Glomerular visceral epithelial cell (primary cell): ENCODE measurements around the gene ORC6.

ENCODE experiments used
- DNase-seq: peaks from one replicate; pipeline ENCODE4 v3.0.0-alpha.2; 2016; ENCODE audit errors: extremely low spot score

Gene ORC6

DNA sequence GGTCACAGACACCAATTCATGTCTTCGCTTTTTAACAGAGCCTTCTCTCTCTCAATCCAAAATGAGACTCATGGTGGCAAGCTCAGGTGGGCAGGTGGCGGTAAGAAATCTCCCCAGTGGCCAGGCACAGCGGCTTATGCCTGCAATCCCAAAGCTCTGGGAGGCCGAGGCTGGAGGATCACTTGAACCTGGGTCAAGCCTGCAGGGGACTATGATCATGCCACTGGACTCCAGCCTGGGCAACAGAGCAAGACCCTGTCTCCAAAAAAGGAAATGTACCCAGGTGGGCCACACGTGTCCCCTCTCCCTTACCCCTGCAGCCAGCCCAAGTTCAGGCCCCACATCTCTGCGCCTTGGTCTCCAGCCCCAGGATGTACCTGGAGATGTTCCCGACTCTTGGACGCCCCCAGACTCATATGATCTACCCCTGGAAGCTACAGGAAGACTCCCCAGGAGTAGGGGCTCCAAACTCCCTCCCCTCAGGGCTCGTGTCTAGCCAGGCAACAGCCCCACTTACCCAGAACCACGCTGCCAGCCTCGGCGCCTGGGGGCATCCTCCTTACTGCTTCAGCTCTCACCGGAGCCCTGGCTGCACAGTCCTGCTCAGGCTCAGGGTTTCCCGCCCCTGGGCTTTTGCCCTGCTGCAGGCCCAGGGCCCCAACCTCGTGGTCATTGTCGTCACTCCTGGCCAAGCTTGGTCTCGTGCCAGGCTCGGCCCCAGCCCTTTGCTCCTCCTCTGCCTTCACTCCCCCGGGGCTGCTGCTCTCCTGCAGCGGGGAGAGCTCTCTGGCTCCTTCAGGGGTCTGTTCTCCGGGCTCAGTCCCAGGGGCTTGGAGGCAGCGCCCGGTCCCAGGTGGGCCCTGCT is 42.5 kb downstream of the ORC6 start:
- no peak for DNase-seq

- no peak for DNase-seq
Measured at GRCh38 chr16:46732561-46732960, 43.1 kb downstream of the ORC6 start.

DNA sequence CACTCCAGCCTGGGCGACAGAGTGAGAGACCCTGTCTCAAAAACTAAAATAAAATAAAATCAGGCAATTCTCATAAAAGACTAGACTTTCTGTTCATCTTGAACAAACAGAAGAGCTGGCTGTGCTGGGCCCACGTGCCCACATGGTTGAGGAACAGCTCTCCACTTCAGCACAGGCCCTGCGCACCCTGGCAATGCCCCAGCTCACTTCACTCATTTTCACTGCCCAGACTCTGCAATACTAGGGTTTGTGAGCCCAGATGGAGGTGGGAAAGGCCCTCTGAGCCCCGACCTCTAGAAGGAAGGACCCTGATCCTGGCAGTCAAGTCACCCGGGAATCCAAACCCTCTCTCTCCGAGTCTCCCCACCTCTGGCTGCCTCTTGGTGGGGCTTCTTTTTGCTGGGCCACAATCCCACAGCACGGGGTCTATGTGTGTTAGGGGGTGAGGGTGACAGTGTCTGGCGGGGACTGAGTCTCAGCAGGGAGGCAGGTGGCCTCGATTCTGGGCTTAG is 43.9 kb downstream of the ORC6 start:
- no peak for DNase-seq

DNA sequence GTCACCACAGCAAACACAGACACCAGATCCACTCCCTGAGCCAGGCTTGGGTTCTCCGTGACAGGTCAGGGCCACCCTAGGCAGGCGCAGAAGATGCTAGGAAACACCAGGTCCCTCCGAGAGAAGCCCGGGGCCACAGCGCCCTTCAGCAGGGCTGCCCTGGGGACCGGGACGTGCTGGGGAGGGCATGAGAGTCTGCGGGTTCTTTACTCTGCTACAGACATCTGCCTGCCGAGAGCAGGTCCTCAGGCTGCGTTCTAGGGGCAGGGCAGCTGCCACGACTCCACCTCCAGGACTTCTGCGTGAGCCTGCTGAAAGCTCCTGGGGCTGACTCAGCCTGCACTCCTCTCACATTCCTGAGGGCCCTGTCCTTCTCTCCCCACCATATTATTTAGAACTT is 47.2 kb downstream of the ORC6 start:
- no peak for DNase-seq

DNA sequence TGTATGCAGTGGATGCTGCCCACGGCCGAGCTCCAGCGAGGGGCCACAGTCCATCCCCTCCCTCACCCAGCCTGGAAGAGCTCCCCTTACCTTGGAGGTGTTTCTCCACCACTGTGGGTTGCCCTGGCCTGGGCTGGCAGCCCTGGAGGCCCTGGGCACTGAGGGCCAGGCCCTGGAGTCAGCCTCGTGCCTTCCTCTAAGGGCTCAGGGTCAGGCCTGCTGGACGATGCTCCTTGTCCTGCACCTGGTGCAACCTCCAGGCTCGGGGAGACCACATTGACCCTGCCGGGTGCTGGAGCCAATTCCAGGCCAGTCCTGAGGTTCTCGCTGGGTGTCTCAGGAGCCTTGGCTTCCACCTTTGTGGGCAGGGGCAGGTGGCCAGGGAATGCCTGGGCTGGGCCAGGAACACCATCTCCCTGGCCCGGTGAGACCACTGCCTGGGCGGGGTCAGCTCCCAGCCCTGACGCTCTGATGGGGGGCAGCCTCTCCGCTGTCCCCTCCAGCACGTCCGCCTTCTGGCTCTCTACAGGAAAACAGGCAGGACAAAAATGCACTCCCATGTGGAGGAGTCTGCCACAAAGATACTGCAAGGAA is 48.3 kb downstream of the ORC6 start:
- DNase-seq: no peak

- DNase-seq: no peak
Measured at GRCh38 chr16:46739934-46740333, 50.5 kb downstream of the ORC6 start.

DNA sequence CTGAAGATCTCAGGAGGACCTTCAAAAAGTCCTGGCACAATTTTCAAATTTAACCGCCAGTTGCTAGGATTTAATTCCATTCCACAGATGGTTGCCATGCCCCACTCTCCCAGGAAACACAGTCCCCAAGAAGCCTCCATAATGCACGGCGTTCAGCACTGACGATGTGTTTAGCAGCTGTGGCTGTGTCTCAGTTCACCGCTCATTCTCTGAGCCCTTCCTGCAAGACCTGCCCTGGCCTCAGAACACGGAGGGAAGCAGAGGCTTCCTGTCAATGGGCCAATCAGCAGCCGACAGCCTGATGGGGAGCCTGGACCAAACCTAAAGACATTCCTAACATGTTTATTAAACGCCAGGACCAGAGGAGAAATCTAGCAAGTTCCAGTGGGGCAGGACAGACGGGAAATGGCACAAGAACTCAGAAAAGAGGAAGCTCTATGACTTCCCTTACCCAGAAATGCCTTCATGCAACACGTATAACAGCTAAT is 53.8 kb downstream of the ORC6 start:
- peak; percentile 7 for DNase-seq

- DNase-seq: no peak
Measured at GRCh38 chr16:46745617-46746016, 56.2 kb downstream of the ORC6 start.

GRCh38 chr16:46746821-46747776 is 57.6 kb downstream of the ORC6 start:
- no peak for DNase-seq
